A549 (cell line): Measurements from ENCODE around the gene TCP11L2. TPM values are rescaled to one million over a fixed set of nuclear protein-coding genes. Genes with fewer than 3 reads are reported as not detected.
A peak's percentile ranks its signal among the peaks of the same experiment; 100 is the strongest.

ENCODE experiments used
- ATAC-seq, 2 experiments: fragments of 200-7000 bp in 1 of 2; fragments of >200 bp in 1 of 2; cut with Nextera tagmentation in 1 of 2; cut with Tn5 transposase in 1 of 2; 3 replicates each; pipeline versions ENCODE4 v1.8.0 to v1.9.1; 2018 to 2020; ENCODE audit warnings: mild to moderate bottlenecking in 1 of 2, moderate library complexity in 1 of 2
- CTCF ChIA-PET: fragments of 300-600 bp; sonication (Branson Sonifier 250); formaldehyde crosslinking; extraction: SDS; loops from one replicate; lab custom pipeline; 2021; ENCODE audit warnings: antibody characterized with exemption, inconsistent platforms; lab: Yijun Ruan, JAX
- POLR2A ChIA-PET: fragments of 350-600 bp; formaldehyde crosslinking; extraction: SDS; loops from one replicate; lab custom pipeline; 2021; ENCODE audit warnings: antibody characterized with exemption, inconsistent platforms; lab: Yijun Ruan, JAX
- DNase-seq, 2 experiments: peaks; one replicate each; pipeline versions ENCODE4 v3.0.0 to v3.0.0-alpha.2; 2011 to 2016; ENCODE audit warnings: low read depth in 1 of 2, low spot score in 1 of 2
- FAIRE-seq: peaks from 2 replicates; lab custom pipeline; 2011; peaks lifted over from hg19 to GRCh38; lab: Jason Lieb, UNC
- H3K27ac ChIP-seq, 2 experiments: fragments of >200 bp; sonication (Bioruptor Twin); formaldehyde crosslinking; 3 replicates each; pipeline ENCODE4 v1.5.1; 2016 to 2017
- H3K4me1 ChIP-seq: fragments of >200 bp; sonication (Bioruptor Twin); formaldehyde crosslinking; 3 replicates; pipeline ENCODE4 v1.6.1; 2016
- H3K4me2 ChIP-seq: fragments of >200 bp; sonication (Bioruptor Twin); formaldehyde crosslinking; 3 replicates; pipeline ENCODE4 v1.6.1; 2016
- H3K4me3 ChIP-seq: fragments of >200 bp; sonication (Bioruptor Twin); formaldehyde crosslinking; 3 replicates; pipeline ENCODE4 v1.5.1; 2016
- H3K9me3 ChIP-seq: fragments of >200 bp; sonication (Bioruptor Twin); formaldehyde crosslinking; 3 replicates; pipeline ENCODE4 v1.6.1; 2016
- ATOH8 ChIP-seq: fragments of 250-450 bp; sonication (Bioruptor Pico); IDR thresholded peaks from 2 replicates; pipeline ENCODE4 v1.5.0; 2020; ENCODE audit warnings: low read depth, mild to moderate bottlenecking, moderate library complexity
- BCL3 ChIP-seq: fragments of >200 bp; sonication (Bioruptor Twin); formaldehyde crosslinking; IDR thresholded peaks from 3 replicates; pipeline ENCODE4 v1.6.1; 2016
- BHLHE40 ChIP-seq: IDR thresholded peaks from 2 replicates; pipeline ENCODE4 v1.6.1; 2012; ENCODE audit warnings: low read depth, low read length, inconsistent platforms
- CBX2 ChIP-seq: fragments of 200-600 bp; sonication (generic); IDR thresholded peaks from 2 replicates; pipeline ENCODE4 v1.6.1; 2016; ENCODE audit warnings: low read depth, mild to moderate bottlenecking, borderline replicate concordance
- CHD2 ChIP-seq: fragments of 150-350 bp; IDR thresholded peaks from 2 replicates; pipeline ENCODE4 v1.6.1; 2014; ENCODE audit warnings: low read length; ENCODE audit not compliant: partially characterized antibody
- EHF ChIP-seq: fragments of 250-450 bp; sonication (Bioruptor Pico); IDR thresholded peaks from 2 replicates; pipeline ENCODE4 v1.5.0; 2020; ENCODE audit warnings: mild to moderate bottlenecking
- EP300 ChIP-seq, 2 experiments: fragments of >200 bp; sonication (Bioruptor Twin); formaldehyde crosslinking; IDR thresholded peaks; 2 replicates in 1 of 2; 3 replicates in 1 of 2; pipeline ENCODE4 v1.6.1; 2016 to 2017
- ESRRA ChIP-seq: fragments of 150-350 bp; IDR thresholded peaks from 2 replicates; pipeline ENCODE4 v1.6.1; 2014; ENCODE audit warnings: mild to moderate bottlenecking, low read length, borderline replicate concordance
- FOSB ChIP-seq: fragments of 250-450 bp; sonication (Bioruptor Pico); IDR thresholded peaks from 2 replicates; pipeline ENCODE4 v1.5.0; 2020; ENCODE audit warnings: mild to moderate bottlenecking, moderate library complexity
- HMGXB4 ChIP-seq: fragments of 250-450 bp; sonication (Bioruptor Pico); IDR thresholded peaks from 2 replicates; pipeline ENCODE4 v1.5.0; 2021; ENCODE audit warnings: mild to moderate bottlenecking, moderate library complexity, borderline replicate concordance
- KDM5A ChIP-seq: fragments of 200-600 bp; sonication (generic); IDR thresholded peaks from 2 replicates; pipeline ENCODE4 v1.6.1; 2016; ENCODE audit warnings: antibody characterized with exemption, mild to moderate bottlenecking
- MAX ChIP-seq: IDR thresholded peaks from 2 replicates; pipeline ENCODE4 v1.6.1; 2012
- NFE2L2 ChIP-seq: fragments of 150-350 bp; conservative IDR thresholded peaks from 2 replicates; pipeline ENCODE4 v1.6.1; 2014; ENCODE audit warnings: low read length
- PHF8 ChIP-seq: fragments of 200-600 bp; sonication (generic); IDR thresholded peaks from 2 replicates; pipeline ENCODE4 v1.6.1; 2016; ENCODE audit warnings: low read depth, mild to moderate bottlenecking, antibody characterized with exemption, moderate library complexity, borderline replicate concordance
- POLR2A ChIP-seq: IDR thresholded peaks from 2 replicates; pipeline ENCODE4 v1.6.1; 2012; ENCODE audit warnings: mild to moderate bottlenecking, low read length
- RAD21 ChIP-seq, 2 experiments: fragments of >200 bp in 1 of 2; sonication (Bioruptor Twin) in 1 of 2; formaldehyde crosslinking in 1 of 2; IDR thresholded peaks in 1 of 2; conservative IDR thresholded peaks in 1 of 2; 2 replicates in 1 of 2; 3 replicates in 1 of 2; pipeline ENCODE4 v1.6.1; 2012 to 2018; ENCODE audit warnings: inconsistent platforms in 1 of 2
- RARB ChIP-seq: fragments of 250-450 bp; sonication (Bioruptor Pico); IDR thresholded peaks from 2 replicates; pipeline ENCODE4 v1.8.0; 2021; ENCODE audit warnings: mild to moderate bottlenecking, moderate library complexity
- REST ChIP-seq: fragments of 200-600 bp; sonication (generic); IDR thresholded peaks from 2 replicates; pipeline ENCODE4 v1.6.1; 2016; ENCODE audit warnings: antibody characterized with exemption, mild to moderate bottlenecking, moderate library complexity
- SREBF2 ChIP-seq: fragments of 450-650 bp; IDR thresholded peaks from 2 replicates; pipeline ENCODE4 v1.6.1; 2014; ENCODE audit warnings: mild to moderate bottlenecking, moderate library complexity
- TFCP2L1 ChIP-seq: fragments of 250-450 bp; sonication (Bioruptor Pico); IDR thresholded peaks from 2 replicates; pipeline ENCODE4 v1.5.0; 2021; ENCODE audit warnings: mild to moderate bottlenecking
- ZFP36 ChIP-seq: fragments of 450-650 bp; IDR thresholded peaks from 2 replicates; pipeline ENCODE4 v1.6.1; 2014; ENCODE audit warnings: borderline replicate concordance; ENCODE audit not compliant: partially characterized antibody
- ZSCAN20 ChIP-seq: fragments of 250-450 bp; sonication (Bioruptor Pico); IDR thresholded peaks from 2 replicates; pipeline ENCODE4 v1.8.0; 2022; ENCODE audit warnings: mild to moderate bottlenecking, moderate library complexity
- WGBS: methylation state at CpG from one replicate; pipeline ENCODE4 v1.1.6; 2017; ENCODE audit errors: missing lambda C conversion rate; 5-methylcytosine and 5-hydroxymethylcytosine counted together
- polyA plus RNA-seq, 4 experiments: library from polyadenylated mRNA; depleted of rRNA in 3 of 4; stranded (reverse); fragments of >200 nt; fragmentation: RNase III in 1 of 4; extraction: RNeasy Plus Mini Kit Qiagen cat#74134 plus additional on column Dnase treatment in 1 of 4; gene quantifications; 2 replicates in 3 of 4; 3 replicates in 1 of 4; pipeline ENCODE4 v1.2.3, GENCODE V29; 2011 to 2017

The TCP11L2 gene
- polyA plus RNA-seq, 2 of the 4 experiments (the other 2 are of a cell fraction) = 4.1 to 16.6 TPM

- Histone ChIP-seq H3K27ac (peak overlapping the region in 1 of 2 experiments; percentile 29; a peak in 3 of 6 replicates), H3K4me1 (peaks cover 17% of the 10 kb centered on the region), H3K9me3 (no peaks in the 10 kb centered on the region), H3K4me3 (no peak overlapping the region), H3K4me2 (peak overlapping the region; percentile 25; the same call in 2 of the 3 replicates)
- CTCF ChIA-PET = interaction anchor here (0.7 to 1.3 kb wide), 4 partner anchors 11 to 854 kb away, joined by 3 to 4 read pairs (median 3); no protein-coding TSS in a partner anchor
- DNase-seq (peak in 1 of 2 experiments; percentile 25), ATAC-seq (peak in 1 of 2 experiments; percentile 48; a peak in 3 of 6 replicates), FAIRE-seq (no peak)
- POLR2A ChIA-PET = no interaction called here
- 54% methylated on average over 7 of the region's 7 CpGs for WGBS
- TF ChIP-seq EHF (CRISPR knock-in tag) (no peak), CBX2 (no peak), ATOH8 (CRISPR knock-in tag) (no peak), BCL3 (no peak)
Observed at GRCh38 chr12:106274575-106275121, 27.9 kb upstream of the TCP11L2 start.

- Histone ChIP-seq H3K4me3 (no peak overlapping the region), H3K4me2 (no peak overlapping the region), H3K9me3 (no peaks in the 10 kb centered on the region), H3K27ac (peak overlapping the region in 1 of 2 experiments; percentile 29; a peak in 1 of 6 replicates), H3K4me1 (peaks cover 17% of the 10 kb centered on the region)
- ATAC-seq = no peak
- WGBS = 81% methylated on average over 9 of the region's 9 CpGs
- ChIA-PET POLR2A (no interaction called here), CTCF (interaction anchor here (0.7 to 1.3 kb wide), 5 partner anchors 11 to 855 kb away, joined by 3 to 4 read pairs (median 3); no protein-coding TSS in a partner anchor)
- no peak for FAIRE-seq
- no peak for TF ChIP-seq PHF8
- no peak for TF ChIP-seq REST
- TF ChIP-seq POLR2A = no peak
- no peak for TF ChIP-seq ZFP36
- no peak for TF ChIP-seq BHLHE40
- no peak for TF ChIP-seq KDM5A
- TF ChIP-seq HMGXB4 (CRISPR knock-in tag) = no peak
- no peak for TF ChIP-seq TFCP2L1 (CRISPR knock-in tag)
- TF ChIP-seq RAD21 (conservative IDR thresholded peaks at IDR 0.05 in 1 of 2, IDR thresholded peaks at IDR 0.05 in 1 of 2) = no peak
- TF ChIP-seq RARB (CRISPR knock-in tag) = no peak
- TF ChIP-seq BCL3 = no peak
- TF ChIP-seq FOSB (CRISPR knock-in tag) = no peak
- no peak for TF ChIP-seq EP300 (IDR thresholded peaks at IDR 0.05)
- no peak for TF ChIP-seq ESRRA
- no peak for TF ChIP-seq CHD2
- no peak for TF ChIP-seq MAX
- no peak for TF ChIP-seq SREBF2
- no peak for TF ChIP-seq NFE2L2
- TF ChIP-seq ZSCAN20 (CRISPR knock-in tag) = no peak
- DNase-seq = no peak
Observed at GRCh38 chr12:106275458-106275857, 27.1 kb upstream of the TCP11L2 start.
